Sigmoid colon (tissue), 7 donors: Measurements from ENCODE around the gene SLC12A8. TPM values are rescaled to one million over a fixed set of nuclear protein-coding genes. Genes with fewer than 3 reads are reported as not detected.

Source experiments
- DNase-seq: peaks from one replicate; pipeline ENCODE4 v3.0.0-alpha.2; 2019
- H3K27ac ChIP-seq, 4 donors: fragments of 200-600 bp; sonication (generic); one replicate each; pipeline ENCODE4 v1.5.1; 2016 to 2019; ENCODE audit warnings: mild to moderate bottlenecking in 1 of 4
- H3K27me3 ChIP-seq, 3 donors: fragments of 200-600 bp; sonication (generic); one replicate each; pipeline ENCODE4 v1.5.1; 2019; ENCODE audit warnings: mild to moderate bottlenecking in 1 of 3
- H3K36me3 ChIP-seq, 4 donors: fragments of 200-600 bp; sonication (generic); one replicate each; pipeline ENCODE4 v1.5.1; 2016 to 2019
- H3K4me1 ChIP-seq, 4 donors: fragments of 200-600 bp; sonication (generic); one replicate each; pipeline ENCODE4 v1.5.1; 2017 to 2019
- H3K4me3 ChIP-seq, 4 donors: fragments of 200-600 bp; sonication (generic); one replicate each; pipeline ENCODE4 v1.5.1; 2017 to 2019; ENCODE audit warnings: mild to moderate bottlenecking in 2 of 4, moderate library complexity in 1 of 4
- H3K9me3 ChIP-seq, 4 donors: fragments of 200-600 bp in 3 of 4; sonication (generic) in 3 of 4; one replicate each; pipeline versions ENCODE4 v1.5.1 to v1.6.1; 2013 to 2019
- EP300 ChIP-seq, 4 donors: sonication (generic); formaldehyde crosslinking; IDR thresholded peaks; one replicate each; pipeline ENCODE4 v1.6.1; 2017; ENCODE audit warnings: antibody characterized with exemption in 4 of 4
- POLR2A ChIP-seq, 2 donors: fragments of 450-650 bp; IDR thresholded peaks; one replicate each; pipeline ENCODE4 v1.6.1; 2016; ENCODE audit warnings: antibody characterized with exemption in 2 of 2, mild to moderate bottlenecking in 2 of 2, moderate library complexity in 2 of 2
- POLR2AphosphoS5 ChIP-seq, 4 donors: sonication (generic); formaldehyde crosslinking; IDR thresholded peaks; one replicate each; pipeline ENCODE4 v1.6.1; 2017; ENCODE audit warnings: antibody characterized with exemption in 4 of 4
- WGBS, 2 donors: extraction: QIAGEN DNeasy Blood & Tissue Kit; methylation state at CpG; one replicate each; pipeline ENCODE4 v1.1.7; 2013; 5-methylcytosine and 5-hydroxymethylcytosine counted together
- intact Hi-C: fragments of 100-400 bp; cut with DNase I; formaldehyde crosslinking; loops from one replicate; pipeline ENCODE4 v1.15.1; 2023
- polyA plus RNA-seq, 3 donors: library from polyadenylated mRNA; stranded (reverse); fragments of 200-250 nt; gene quantifications; one replicate each; pipeline ENCODE4 v1.2.3, GENCODE V29; 2013
- total RNA-seq, 4 donors: library from RNA; depleted of rRNA; stranded (reverse); fragments of >200 nt; gene quantifications; one replicate each; pipeline ENCODE4 v1.1.0, GENCODE V29; 2016
- TF ChIP-seq, protein P1 (sequence below), 4 experiments: fragments of 450-650 bp in 3 of 4; fragments of 200-600 bp in 1 of 4; IDR thresholded peaks; one replicate each; pipeline ENCODE4 v1.5.1; 2016 to 2019; ENCODE audit warnings: antibody characterized with exemption in 4 of 4, mild to moderate bottlenecking in 3 of 4, moderate library complexity in 2 of 4
- donor health status: healthy with polysubstance abuse.
- donor health status: Bipolar disorder and iron deficiency.
- donor health status: healthy.

SLC12A8 gene
- total and polyA plus RNA-seq, 7 donors: 0.33 to 6.3 (median 1.7) TPM; not detected in 3

GRCh38 chr3:125137358-125138033 is 75.1 kb downstream of the SLC12A8 start:
- H3K36me3 ChIP-seq: no peaks in the 10 kb centered on the region
- no peak for DNase-seq
- intact Hi-C loops: no loop called here
- H3K4me3 ChIP-seq: no peak overlapping the region
- 79 to 82% methylated on average over 17 of the region's 17 CpGs for WGBS, 2 donors
- TF ChIP-seq POLR2A (IDR thresholded peaks at IDR 0.05): no peak
- TF ChIP-seq, protein P1, sequence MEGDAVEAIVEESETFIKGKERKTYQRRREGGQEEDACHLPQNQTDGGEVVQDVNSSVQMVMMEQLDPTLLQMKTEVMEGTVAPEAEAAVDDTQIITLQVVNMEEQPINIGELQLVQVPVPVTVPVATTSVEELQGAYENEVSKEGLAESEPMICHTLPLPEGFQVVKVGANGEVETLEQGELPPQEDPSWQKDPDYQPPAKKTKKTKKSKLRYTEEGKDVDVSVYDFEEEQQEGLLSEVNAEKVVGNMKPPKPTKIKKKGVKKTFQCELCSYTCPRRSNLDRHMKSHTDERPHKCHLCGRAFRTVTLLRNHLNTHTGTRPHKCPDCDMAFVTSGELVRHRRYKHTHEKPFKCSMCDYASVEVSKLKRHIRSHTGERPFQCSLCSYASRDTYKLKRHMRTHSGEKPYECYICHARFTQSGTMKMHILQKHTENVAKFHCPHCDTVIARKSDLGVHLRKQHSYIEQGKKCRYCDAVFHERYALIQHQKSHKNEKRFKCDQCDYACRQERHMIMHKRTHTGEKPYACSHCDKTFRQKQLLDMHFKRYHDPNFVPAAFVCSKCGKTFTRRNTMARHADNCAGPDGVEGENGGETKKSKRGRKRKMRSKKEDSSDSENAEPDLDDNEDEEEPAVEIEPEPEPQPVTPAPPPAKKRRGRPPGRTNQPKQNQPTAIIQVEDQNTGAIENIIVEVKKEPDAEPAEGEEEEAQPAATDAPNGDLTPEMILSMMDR (IDR thresholded peaks at IDR 0.05): no peak
- no peak for TF ChIP-seq POLR2AphosphoS5 (IDR thresholded peaks at IDR 0.05)
- no peak for TF ChIP-seq EP300 (IDR thresholded peaks at IDR 0.05)
- peaks cover 0 to 15% (median 13%) of the 10 kb centered on the region in 4 donors for H3K4me1 ChIP-seq
- H3K27ac ChIP-seq: peak overlapping the region; percentile 0 to 39 (median 18)
- no peaks in the 10 kb centered on the region for H3K27me3 ChIP-seq
- no peaks in the 10 kb centered on the region for H3K9me3 ChIP-seq

DNA sequence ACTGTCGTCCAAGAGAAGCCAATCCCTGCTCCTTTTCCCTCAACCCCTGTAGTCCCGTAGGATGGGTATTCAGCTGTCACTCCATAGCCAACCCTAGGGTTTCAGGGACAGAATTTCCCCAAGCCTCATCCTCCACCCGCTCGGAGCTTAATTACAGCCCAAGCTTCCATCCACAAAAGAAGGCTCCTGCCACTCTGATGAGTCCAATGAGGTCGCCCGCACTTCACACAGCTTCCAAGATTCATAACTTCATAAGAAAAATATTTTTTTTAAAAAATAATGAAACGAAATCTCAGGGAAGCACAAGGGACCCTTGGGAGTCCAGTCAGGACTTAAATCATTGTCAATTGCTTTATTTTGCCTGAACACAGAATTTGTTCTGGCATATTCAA is 75.6 kb downstream of the SLC12A8 start:
- peaks cover 0 to 10% (median 9%) of the 10 kb centered on the region in 4 donors for H3K4me1 ChIP-seq
- H3K4me3 ChIP-seq: no peak overlapping the region
- H3K36me3 ChIP-seq: no peaks in the 10 kb centered on the region
- WGBS, 2 donors: 85 to 92% methylated on average over 7 of the region's 7 CpGs
- DNase-seq: no peak
- intact Hi-C loops: no loop called here
- H3K27me3 ChIP-seq: no peaks in the 10 kb centered on the region
- H3K27ac ChIP-seq: peak overlapping the region in 2 of 4 donors; percentile 25 to 39
- TF ChIP-seq POLR2AphosphoS5 (IDR thresholded peaks at IDR 0.05): no peak
- TF ChIP-seq, protein P1 (IDR thresholded peaks at IDR 0.05): no peak
- no peak for TF ChIP-seq POLR2A (IDR thresholded peaks at IDR 0.05)
- TF ChIP-seq EP300 (IDR thresholded peaks at IDR 0.05): no peak
- H3K9me3 ChIP-seq: no peaks in the 10 kb centered on the region

GRCh38 chr3:125136515-125136914 is 76.0 kb downstream of the SLC12A8 start:
- Histone ChIP-seq H3K36me3 (no peaks in the 10 kb centered on the region), H3K9me3 (no peaks in the 10 kb centered on the region), H3K4me3 (no peak overlapping the region), H3K4me1 (peaks cover 0 to 7% (median 5%) of the 10 kb centered on the region in 4 donors), H3K27me3 (no peaks in the 10 kb centered on the region), H3K27ac (peak overlapping the region in 2 of 4 donors; percentile 25 to 39)
- TF ChIP-seq POLR2A (IDR thresholded peaks at IDR 0.05) (no peak), EP300 (IDR thresholded peaks at IDR 0.05) (no peak), POLR2AphosphoS5 (IDR thresholded peaks at IDR 0.05) (no peak)
- TF ChIP-seq, protein P1 (IDR thresholded peaks at IDR 0.05): no peak
- 57 to 80% methylated on average over 4 of the region's 4 CpGs for WGBS, 2 donors
- DNase-seq: no peak
- intact Hi-C loops: no loop called here

GRCh38 chr3:125134952-125135351 is 77.6 kb downstream of the SLC12A8 start:
- no peaks in the 10 kb centered on the region for H3K27me3 ChIP-seq
- intact Hi-C loops: no loop called here
- WGBS, 2 donors: 81 to 96% methylated on average over 6 of the region's 6 CpGs
- H3K27ac ChIP-seq: no peak overlapping the region
- no peaks in the 10 kb centered on the region for H3K4me1 ChIP-seq
- H3K36me3 ChIP-seq: no peaks in the 10 kb centered on the region
- no peak for DNase-seq
- no peak overlapping the region for H3K4me3 ChIP-seq
- no peaks in the 10 kb centered on the region for H3K9me3 ChIP-seq
- TF ChIP-seq POLR2A (IDR thresholded peaks at IDR 0.05) (no peak), EP300 (IDR thresholded peaks at IDR 0.05) (no peak), POLR2AphosphoS5 (IDR thresholded peaks at IDR 0.05) (no peak)
- TF ChIP-seq, protein P1 (IDR thresholded peaks at IDR 0.05): no peak
